Fibroblast of skin of back (primary cell): ENCODE results near the gene DPH2.

ENCODE experiments used
- DNase-seq: peaks from one replicate; pipeline ENCODE4 v3.0.0-alpha.2; 2013

DPH2 gene

DNA sequence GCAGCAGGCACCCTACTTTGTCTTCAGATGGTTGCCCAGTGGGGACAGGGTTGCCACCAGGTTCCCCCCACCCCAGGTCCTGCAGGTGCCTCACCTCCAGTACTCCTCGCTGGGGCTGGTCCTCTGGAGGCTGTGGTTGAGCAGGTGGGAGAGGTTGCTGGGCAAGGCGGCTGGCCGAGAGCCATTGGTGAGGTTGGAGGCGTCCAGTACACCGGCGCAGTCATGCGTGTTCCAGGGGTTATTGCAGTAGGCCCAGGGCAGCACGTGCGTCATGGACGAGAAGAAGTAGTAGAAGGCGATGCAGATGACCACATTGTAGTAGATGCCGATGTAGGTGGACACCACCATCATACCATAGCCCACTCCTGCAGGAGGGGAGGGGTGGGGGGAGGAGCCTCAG lies 38.4 kb downstream of the DPH2 start:
- no peak for DNase-seq

DNA sequence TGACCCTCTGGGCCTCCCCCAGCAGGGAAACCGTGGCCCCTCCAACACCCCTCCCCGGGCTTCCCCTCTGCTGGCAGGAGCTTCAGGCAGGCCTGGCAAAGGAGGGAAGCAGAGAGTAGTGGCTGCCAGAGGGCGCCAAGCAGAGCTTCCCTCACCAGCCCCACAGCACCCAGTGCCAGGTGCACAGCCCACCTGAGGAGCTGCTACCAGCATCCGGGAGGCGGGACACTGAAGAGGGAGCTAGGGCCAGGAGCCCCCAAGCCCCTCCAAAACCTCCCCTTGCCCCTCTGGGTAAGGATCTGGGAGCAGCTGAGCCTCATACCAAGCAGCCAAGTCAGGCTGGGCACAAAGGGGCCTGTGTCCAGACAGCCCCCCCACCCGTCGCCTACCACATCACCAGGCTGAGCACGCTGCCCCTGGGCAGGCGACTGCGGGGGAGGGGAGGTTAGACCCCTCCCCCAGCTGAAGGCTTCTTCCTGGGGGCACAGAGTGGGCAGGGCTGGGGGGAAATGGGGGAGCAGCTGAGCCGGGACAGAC lies 41.2 kb downstream of the DPH2 start:
- DNase-seq, result no peak

DNA sequence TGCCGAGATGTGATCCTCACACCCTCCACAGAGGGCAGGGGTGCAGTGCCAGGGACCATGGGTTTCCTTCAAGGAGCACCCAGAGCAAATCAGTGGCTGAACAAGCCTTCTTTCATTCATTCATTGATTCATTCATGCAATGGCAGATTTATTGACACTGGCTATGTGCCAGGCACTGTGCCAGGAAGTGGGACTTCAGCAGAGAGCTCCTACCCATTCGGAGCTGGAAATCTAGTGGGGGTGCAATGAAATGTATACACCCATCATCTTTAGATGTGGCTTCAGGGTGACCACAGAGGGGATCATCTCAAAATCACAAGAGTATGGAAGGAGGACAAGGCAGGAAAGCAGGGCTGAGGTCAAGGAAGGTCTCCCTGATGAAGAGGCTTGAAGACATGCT lies 42.6 kb downstream of the DPH2 start:
- no peak for DNase-seq

DNA sequence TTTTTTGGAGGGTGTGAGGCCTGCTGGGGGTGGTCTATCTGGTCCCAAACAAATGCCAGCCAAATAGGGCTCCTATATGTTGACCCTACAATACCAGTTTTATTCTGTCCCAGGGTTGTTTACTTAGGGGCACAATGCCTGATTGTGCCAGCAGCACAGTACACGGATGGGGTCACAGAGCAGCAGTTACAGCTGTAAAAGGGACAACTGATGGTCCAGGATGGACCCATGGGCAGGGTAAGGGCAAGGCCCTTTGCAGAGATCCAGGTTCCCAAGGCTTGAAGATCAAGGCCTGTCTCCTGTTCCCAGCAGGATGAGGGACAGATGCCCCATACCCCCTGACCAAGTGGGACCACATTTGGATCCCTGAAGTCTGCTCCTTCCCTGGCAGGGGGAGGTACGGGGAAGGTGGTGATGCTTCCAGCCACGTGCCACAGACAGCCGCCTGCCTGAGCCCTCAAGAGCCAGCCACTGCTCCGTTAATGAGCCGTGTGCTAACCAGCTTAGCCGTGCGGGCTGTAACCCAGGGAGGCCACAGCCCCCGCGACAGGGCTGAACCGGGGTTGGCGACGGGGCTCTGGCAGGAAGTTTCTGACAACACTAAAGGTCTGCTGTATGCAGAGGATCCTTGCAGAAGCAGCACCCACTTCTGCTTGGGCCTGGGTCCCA lies 43.3 kb downstream of the DPH2 start:
- DNase-seq, result no peak

DNA sequence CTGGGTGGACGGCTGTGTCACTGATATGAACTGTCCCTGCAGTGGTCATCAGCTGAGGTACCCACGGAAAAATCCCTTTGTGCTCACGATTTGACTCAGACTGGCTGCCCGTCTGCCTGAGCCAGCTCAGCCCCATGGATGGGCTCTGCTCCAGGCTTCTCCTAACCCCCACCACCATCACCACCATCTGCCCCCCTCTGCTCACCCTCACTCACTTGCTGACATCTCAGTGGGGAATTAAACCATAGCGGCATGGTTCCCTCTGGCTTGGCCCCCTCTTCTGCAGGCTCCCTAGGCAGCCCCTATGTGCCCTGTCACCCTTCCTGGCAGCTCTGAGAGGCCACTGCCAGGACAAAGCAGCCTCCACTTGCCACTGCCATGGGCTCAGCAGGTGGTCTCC lies 44.1 kb downstream of the DPH2 start:
- DNase-seq, result no peak

DNA sequence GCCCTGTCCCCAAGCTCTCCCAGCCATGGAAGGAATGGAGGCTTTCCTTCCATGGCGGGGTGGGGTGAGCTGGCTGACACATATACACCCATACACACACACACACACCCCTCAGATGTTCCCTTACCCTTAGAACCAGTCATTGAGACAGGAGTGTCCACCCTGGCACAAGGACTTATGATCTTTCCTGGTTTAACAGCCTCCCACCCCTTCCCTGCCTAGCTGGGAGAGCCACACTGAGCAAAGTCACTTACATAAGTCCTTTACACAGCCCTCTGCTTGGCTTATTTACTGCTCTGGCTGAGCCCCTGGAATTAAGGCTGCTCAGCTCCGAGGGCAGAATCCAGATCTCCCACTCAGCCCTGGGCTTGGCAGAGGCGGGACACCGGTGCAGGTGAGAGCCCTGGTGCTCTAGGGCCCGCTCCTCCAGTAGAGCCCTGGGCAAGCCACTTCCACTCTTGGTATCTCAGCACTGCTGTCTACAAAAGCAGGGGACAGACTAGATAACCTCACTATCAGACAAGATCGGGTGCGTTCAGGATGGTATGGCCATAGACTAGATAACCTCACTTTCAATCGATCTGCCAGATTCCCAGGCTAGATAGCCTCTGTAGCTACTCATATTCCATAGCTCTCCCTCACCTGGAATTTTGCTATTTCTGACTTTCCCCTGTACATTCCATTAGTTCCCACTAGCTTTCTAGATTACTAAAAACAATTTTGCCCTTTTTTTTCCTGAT lies 44.7 kb downstream of the DPH2 start:
- DNase-seq, result no peak

DNA sequence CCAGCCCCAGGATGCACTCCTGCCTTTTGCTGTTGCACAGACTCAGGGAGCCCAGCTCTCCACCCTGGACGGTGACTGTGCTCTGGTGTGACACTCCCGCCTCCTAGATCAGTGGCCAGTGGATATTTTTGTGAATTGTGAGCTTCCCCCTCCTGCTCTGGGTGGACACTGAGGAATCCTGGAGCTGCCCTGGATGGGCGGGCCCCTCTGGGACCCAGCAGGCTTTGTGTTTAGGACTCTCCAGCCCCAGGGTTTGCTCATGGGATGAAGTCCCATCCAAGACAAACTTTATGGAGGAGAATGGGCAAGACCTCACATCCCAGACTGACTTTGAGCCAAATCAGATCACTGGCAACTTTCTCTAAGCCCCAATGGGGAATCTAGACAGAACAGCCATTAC lies 45.4 kb downstream of the DPH2 start:
- DNase-seq, result peak; percentile 18

DNA sequence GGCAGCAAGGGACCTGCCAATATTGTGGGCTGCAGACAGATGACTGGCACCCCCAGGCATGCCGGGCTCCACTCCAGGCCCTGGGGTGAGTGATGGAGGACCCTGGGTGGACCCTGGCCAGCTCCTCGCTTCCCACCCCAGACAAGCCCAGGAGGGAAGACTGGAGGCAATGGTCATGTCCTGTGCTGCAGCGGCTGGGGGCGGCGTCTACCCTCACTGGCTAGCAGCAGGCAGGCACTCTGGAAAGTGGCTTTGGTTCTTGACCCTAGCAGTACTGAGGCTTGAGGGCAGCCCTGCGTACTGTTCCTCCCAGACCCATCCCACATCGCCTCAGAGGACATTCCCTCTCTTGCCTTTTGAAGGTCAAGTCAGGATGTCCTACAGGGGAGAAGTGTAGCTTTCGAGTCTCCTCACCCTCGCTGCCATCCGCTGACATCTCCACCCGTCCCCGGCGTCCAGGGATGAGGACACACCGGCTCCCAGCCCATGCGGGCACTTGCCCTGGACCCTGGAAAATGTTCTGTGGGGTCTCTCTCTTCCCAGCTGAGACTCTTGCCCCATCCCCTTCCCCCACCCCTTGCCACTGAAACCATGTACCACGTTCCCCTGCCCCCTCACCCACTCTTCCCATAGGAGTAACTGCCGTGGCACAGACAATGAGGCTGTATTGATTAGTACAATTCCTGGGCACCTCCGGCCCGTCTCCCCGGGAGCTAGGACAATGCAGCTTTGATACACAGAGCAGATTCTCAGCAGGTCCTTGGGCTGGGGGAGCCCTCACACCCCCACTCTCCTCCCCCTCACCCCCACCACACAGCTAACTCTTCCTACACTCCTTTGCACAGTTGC lies 46.5 kb downstream of the DPH2 start:
- no peak for DNase-seq

DNA sequence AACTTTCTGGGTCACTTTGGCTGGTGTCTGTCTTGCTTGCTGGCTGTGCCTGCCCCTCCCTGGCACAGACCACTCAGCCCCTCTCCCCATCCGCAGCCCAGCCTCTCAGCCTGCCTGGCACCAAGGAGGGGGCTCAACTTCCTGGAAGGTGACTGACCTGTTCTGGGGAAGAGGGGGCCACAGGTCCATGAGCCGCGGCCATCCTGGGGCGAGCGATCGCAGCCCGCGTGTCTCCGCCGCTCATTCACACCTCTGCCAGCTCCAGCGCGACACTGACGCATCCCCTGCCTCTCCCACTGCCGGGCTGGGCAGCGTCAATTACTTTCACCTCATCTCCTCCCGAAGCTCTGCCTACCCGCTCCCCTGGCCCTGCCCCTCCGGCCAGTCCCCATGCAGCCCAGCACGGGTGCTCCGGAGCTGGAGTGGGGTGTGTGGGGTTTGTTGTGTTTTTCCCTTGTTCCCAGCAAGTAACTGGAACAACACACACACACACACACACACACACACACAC lies 47.1 kb downstream of the DPH2 start:
- DNase-seq, result no peak

DNA sequence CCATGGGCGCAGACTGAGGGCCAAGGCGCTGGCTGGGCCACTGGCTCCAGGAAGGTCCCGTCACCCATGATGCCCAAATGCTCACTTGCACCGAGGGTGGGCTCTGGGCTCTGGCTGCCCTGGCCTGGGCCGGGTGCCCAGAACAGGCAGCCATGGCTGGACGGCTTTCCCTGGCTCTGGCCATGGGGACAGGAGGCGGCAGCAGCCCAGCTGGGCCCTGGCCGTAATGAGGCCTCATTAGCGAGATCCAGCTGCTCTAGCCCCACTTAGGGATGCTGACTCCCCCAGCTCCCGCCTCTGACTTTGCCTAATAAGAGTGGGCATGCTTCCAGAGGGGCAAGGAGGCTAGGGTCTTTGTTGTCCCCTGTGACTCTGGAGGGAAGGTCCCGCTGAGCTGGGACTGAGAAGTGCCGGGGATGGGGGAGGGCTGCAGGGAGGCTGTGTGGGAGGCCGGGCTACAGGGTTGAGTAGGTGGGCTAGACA lies 49.7 kb downstream of the DPH2 start:
- no peak for DNase-seq

DNA sequence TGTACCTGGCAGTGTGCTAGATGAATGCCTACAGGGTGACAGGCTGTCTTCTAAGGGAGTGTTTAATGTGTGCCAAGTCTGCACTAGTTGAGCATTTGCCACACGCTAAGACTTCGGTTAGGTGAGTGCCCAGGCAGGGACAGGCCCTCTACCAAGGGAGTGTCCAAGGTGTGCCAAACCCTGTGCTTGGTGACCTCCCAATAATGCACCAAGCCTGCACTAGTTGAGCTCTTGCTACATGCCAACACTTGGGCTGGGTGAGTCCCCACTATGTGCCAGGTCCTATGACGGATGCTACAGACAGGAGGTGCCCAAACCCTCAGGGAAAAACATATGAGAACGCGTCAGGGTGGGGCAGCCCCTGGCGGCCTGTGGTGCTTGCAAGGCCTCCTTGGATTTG lies 50.7 kb downstream of the DPH2 start:
- no peak for DNase-seq

DNA sequence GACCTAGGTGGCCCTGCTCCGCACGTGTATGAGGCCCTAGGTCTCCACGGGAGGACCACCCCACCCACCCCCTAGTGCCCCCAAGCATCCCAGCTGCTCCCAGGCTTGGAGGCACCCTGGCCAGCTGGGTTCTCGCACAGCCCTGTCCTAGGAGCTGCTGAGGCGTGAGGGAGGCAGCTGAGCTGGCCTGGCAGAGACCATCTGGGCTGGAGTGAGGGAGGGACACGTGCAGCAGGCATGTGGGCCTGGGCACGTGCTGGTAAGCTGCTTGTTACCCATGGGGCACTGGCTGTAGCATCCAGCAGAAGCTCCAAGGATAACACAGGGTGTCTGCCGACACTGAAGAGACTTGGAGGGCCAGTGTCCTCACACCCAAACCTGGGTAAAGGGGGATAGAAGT lies 51.3 kb downstream of the DPH2 start:
- DNase-seq, result no peak

DNA sequence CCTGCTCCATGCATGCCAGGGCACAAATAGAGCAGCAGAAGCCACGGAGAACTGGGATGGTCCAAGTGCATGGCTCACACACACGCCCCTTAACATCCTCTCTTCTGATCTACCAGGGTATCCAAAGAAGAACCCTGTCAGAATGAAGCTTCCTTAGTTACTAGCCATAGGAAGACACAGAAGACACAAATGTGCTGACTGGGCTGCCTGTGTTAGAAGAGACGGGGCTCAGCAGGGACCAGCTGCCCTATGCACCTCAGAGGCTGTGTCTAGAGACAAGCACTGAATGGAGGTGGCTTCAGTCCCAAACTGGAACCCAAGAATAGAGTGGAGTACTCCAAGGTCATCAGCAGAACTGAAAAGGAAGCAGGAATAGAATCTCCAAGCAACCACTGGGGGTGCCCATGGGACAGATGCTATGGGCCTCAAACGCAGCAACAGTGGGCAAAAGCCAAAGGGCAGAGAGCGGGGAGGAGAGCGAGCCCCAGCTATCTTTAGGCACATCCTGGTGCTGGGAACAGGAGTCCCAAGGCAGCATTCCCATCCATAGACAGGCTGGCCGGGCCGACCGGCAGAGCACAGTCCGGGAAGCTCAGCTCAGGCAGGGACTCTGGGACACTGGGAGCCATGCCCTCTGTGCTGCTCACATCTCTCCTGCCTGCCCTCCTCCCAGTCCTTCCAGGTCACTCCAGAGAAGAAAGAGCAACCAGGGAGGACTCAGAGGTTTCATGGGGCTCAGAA lies 51.9 kb downstream of the DPH2 start:
- no peak for DNase-seq
